Measurements from ENCODE around the gene HACD4. TPM values are rescaled to one million over a fixed set of nuclear protein-coding genes. Genes with fewer than 3 reads are reported as not detected.

Gene HACD4
- total and polyA plus RNA-seq, 2 donors (not counting 3 experiments of a cell fraction or from before 2014, with no cell fraction given): 1.3 to 1.4 TPM

GRCh38 chr9:21015995-21016394 lies 15.4 kb downstream of the HACD4 start:
- FAIRE-seq (no peak), DNase-seq (ENCODE audit: low read depth, low spot score) (no peak)
- no peak overlapping the region for H3K4me3 ChIP-seq (replicated peaks in 1 of 3; ENCODE audit: insufficient read depth in 1 of 3, low read depth in 1 of 3, low read length in 3 of 3)
- no peak overlapping the region for H3K27ac ChIP-seq (ENCODE audit: insufficient read depth, low read depth, low read length)
- TF ChIP-seq POLR2AphosphoS5 (IDR thresholded peaks at IDR 0.05; ENCODE audit: insufficient read depth, low read depth, low read length): no peak
- no peak for TF ChIP-seq GATA2 (IDR thresholded peaks at IDR 0.05; ENCODE audit: insufficient read depth, insufficient read length, low read depth, low read length)
- TF ChIP-seq FOS (IDR thresholded peaks at IDR 0.05; ENCODE audit: borderline replicate concordance, insufficient read depth, low read length): no peak
- no peak for TF ChIP-seq MYC (IDR thresholded peaks at IDR 0.05; ENCODE audit: low read depth, low read length)
- no peak for TF ChIP-seq CTCF (IDR thresholded peaks at IDR 0.05; ENCODE audit: extremely low read depth in 1 of 2, insufficient read depth in 1 of 2, low read depth in 1 of 2, low read length in 2 of 2)
- TF ChIP-seq JUN (IDR thresholded peaks at IDR 0.05; ENCODE audit: borderline replicate concordance, insufficient read depth, insufficient read length, low read depth): no peak
- TF ChIP-seq POLR2A (IDR thresholded peaks at IDR 0.05; ENCODE audit: low read depth, low read length): no peak
- H3K9me3 ChIP-seq (replicated peaks; ENCODE audit: control insufficient read depth, insufficient read depth, low read length): no peaks in the 10 kb centered on the region
- no peaks in the 10 kb centered on the region for H3K36me3 ChIP-seq (ENCODE audit: control insufficient read depth in 2 of 2, extremely low read depth in 1 of 2, insufficient read depth in 2 of 2, low read length in 2 of 2)
- no peaks in the 10 kb centered on the region for H4K20me1 ChIP-seq (replicated peaks; ENCODE audit: control insufficient read depth, extremely low read depth, insufficient read depth, low read length)
- dilution Hi-C loops (cut with MboI; ENCODE audit: extremely low pct_ligation_motif_present, low sequenced_read_pairs) (no loop called here), intact Hi-C loops (cut with micrococcal nuclease) (no loop called here)
- H3K4me2 ChIP-seq (ENCODE audit: insufficient read depth, low read length): no peak overlapping the region
- H3K9me1 ChIP-seq (replicated peaks; ENCODE audit: control insufficient read depth, extremely low read depth, insufficient read depth, low read length): no peaks in the 10 kb centered on the region
- no peak overlapping the region for H2AFZ ChIP-seq (ENCODE audit: low read depth, low read length)
- H3K4me1 ChIP-seq (ENCODE audit: control insufficient read depth, extremely low read depth, insufficient read depth, low read length): no peaks in the 10 kb centered on the region
- POLR2A ChIA-PET: no interaction called here
- no TSS peak for BruUV-seq (replicated peaks)
- CTCF ChIA-PET: interaction anchor here (0.9 kb wide), 1 partner anchor 54 kb away, joined by 3 read pairs; no protein-coding TSS in a partner anchor
- no peaks in the 10 kb centered on the region for H3K79me2 ChIP-seq (ENCODE audit: control insufficient read depth, insufficient read depth, low read length)
- H3K9ac ChIP-seq (replicated peaks; ENCODE audit: extremely low read depth, insufficient read depth, low read length): no peak overlapping the region
- H3K27me3 ChIP-seq (ENCODE audit: control insufficient read depth in 2 of 2, insufficient read depth in 2 of 2, low read length in 2 of 2): no peaks in the 10 kb centered on the region
